Kidney (tissue), 14 donors: Measurements from ENCODE around the gene AGRN. TPM values are rescaled to one million over a fixed set of nuclear protein-coding genes. Genes with fewer than 3 reads are reported as not detected.
"Not testable (repeated sequence)": the region's sequence is repeated elsewhere in the genome, so short reads cannot be mapped to it uniquely, and the experiment has no call there.

ENCODE experiments used
- DNase-seq, 5 donors: peaks; one replicate each; pipeline ENCODE4 v3.0.0-alpha.2; 2013 to 2020
- FAIRE-seq: peaks from 2 replicates; lab custom pipeline; 2012; peaks lifted over from hg19 to GRCh38; lab: Jason Lieb, UNC
- H3K27ac ChIP-seq, 2 donors: one replicate each; pipeline ENCODE4 v1.7.0; 2013; ENCODE audit warnings: low read depth in 2 of 2, low read length in 2 of 2, inconsistent platforms in 1 of 2
- H3K27me3 ChIP-seq: one replicate; pipeline ENCODE4 v1.7.1; 2013; ENCODE audit warnings: low read length, inconsistent platforms; ENCODE audit not compliant: control insufficient read depth, insufficient read depth
- H3K36me3 ChIP-seq, 3 donors: one replicate each; pipeline versions ENCODE4 v1.7.0 to v1.7.1; 2013; ENCODE audit warnings: low read length in 3 of 3, control low read depth in 1 of 3, inconsistent platforms in 1 of 3; ENCODE audit not compliant: insufficient read depth in 3 of 3, control insufficient read depth in 2 of 3
- H3K4me1 ChIP-seq, 3 donors: one replicate each; pipeline versions ENCODE4 v1.7.0 to v1.7.1; 2013; ENCODE audit warnings: low read length in 3 of 3, inconsistent platforms in 1 of 3, low read depth in 1 of 3; ENCODE audit not compliant: control insufficient read depth in 2 of 3, insufficient read depth in 2 of 3
- H3K4me3 ChIP-seq, 3 donors: one replicate each; pipeline versions ENCODE4 v1.7.0 to v1.8.1; 2013; ENCODE audit warnings: low read length in 3 of 3, control low read depth in 1 of 3, inconsistent platforms in 1 of 3
- H3K9ac ChIP-seq, 3 donors: one replicate each; pipeline versions ENCODE4 v1.7.0 to v1.7.1; 2013; ENCODE audit warnings: low read length in 3 of 3, control low read depth in 1 of 3, inconsistent platforms in 1 of 3
- H3K9me3 ChIP-seq, 3 donors: one replicate each; pipeline versions ENCODE4 v1.7.0 to v1.7.1; 2013; ENCODE audit warnings: low read length in 3 of 3, control low read depth in 1 of 3, inconsistent platforms in 1 of 3; ENCODE audit not compliant: control insufficient read depth in 2 of 3, insufficient read depth in 1 of 3
- CTCF ChIP-seq: IDR thresholded peaks from 3 replicates; pipeline ENCODE4 v1.5.1; 2012; ENCODE audit warnings: mild to moderate bottlenecking, moderate library complexity, borderline replicate concordance; ENCODE audit not compliant: insufficient read depth; ENCODE audit errors: extremely low read depth
- intact Hi-C: fragments of 100-400 bp; cut with DNase I; formaldehyde crosslinking; loops from one replicate; pipeline ENCODE4 v1.11.1; 2022
- polyA plus RNA-seq: library from polyadenylated mRNA; stranded (reverse); fragments of 350-450 nt; fragmentation: Illumina TruSeq; extraction: RNeasy Lipid Tissue Mini Kit (QIAGEN cat#74804); gene quantifications from one replicate; pipeline ENCODE4 v1.2.3, GENCODE V29; 2014; ENCODE audit warnings: low read depth, low replicate concordance; ENCODE audit not compliant: insufficient read depth
- total RNA-seq: library from RNA; stranded (reverse); fragmentation: NEBNext Ultra II Directional; extraction: Animal tissue kit (Norgen Biotek cat#: 25700); gene quantifications from one replicate; pipeline ENCODE4 v1.2.1, GENCODE V29; 2021
- donor health status: control.
- donor health status: control.
- donor health status: control.
- donor health status: control.
- donor health status: control.
- donor health status: DM: yes; HTN: yes; CAD: no.
- donor health status: Normal renal cell carcinoma (clear cell type).

Gene AGRN
- total and polyA plus RNA-seq, 2 donors from 2014 or later = 78.5 to 261 TPM

GRCh38 chr1:1092894-1093609 is 73.1 kb downstream of the AGRN start:
- intact Hi-C loops = no loop called here
- H3K4me3 ChIP-seq = no peak overlapping the region
- DNase-seq (peak in 1 of 5 donors; percentile 52), FAIRE-seq (no peak)
- H3K4me1 ChIP-seq = no peaks in the 10 kb centered on the region
- H3K9ac ChIP-seq = no peak overlapping the region
- TF ChIP-seq CTCF = no peak
- no peak overlapping the region for H3K27ac ChIP-seq
- no peaks in the 10 kb centered on the region for H3K27me3 ChIP-seq
- no peaks in the 10 kb centered on the region for H3K9me3 ChIP-seq
- H3K36me3 ChIP-seq = no peaks in the 10 kb centered on the region

- Histone ChIP-seq H3K9me3 (no peaks in the 10 kb centered on the region), H3K27me3 (no peaks in the 10 kb centered on the region), H3K4me3 (no peak overlapping the region), H3K9ac (no peak overlapping the region), H3K4me1 (no peaks in the 10 kb centered on the region), H3K36me3 (no peaks in the 10 kb centered on the region), H3K27ac (no peak overlapping the region)
- DNase-seq (peak in 1 of 5 donors; percentile 59), FAIRE-seq (no peak)
- intact Hi-C loops = no loop called here
- no peak for TF ChIP-seq CTCF
Observed at GRCh38 chr1:1093610-1093943, 73.7 kb downstream of the AGRN start.

- H3K27ac ChIP-seq = no peak overlapping the region
- no peak for TF ChIP-seq CTCF
- no peak for DNase-seq
- H3K36me3 ChIP-seq = no peaks in the 10 kb centered on the region
- FAIRE-seq = no peak
- intact Hi-C loops = no loop called here
- no peaks in the 10 kb centered on the region for H3K4me1 ChIP-seq
- H3K4me3 ChIP-seq = no peak overlapping the region
- H3K9me3 ChIP-seq = no peaks in the 10 kb centered on the region
- H3K9ac ChIP-seq = no peak overlapping the region
- H3K27me3 ChIP-seq = no peaks in the 10 kb centered on the region
Observed at GRCh38 chr1:1094981-1095380, 75.1 kb downstream of the AGRN start.

DNA sequence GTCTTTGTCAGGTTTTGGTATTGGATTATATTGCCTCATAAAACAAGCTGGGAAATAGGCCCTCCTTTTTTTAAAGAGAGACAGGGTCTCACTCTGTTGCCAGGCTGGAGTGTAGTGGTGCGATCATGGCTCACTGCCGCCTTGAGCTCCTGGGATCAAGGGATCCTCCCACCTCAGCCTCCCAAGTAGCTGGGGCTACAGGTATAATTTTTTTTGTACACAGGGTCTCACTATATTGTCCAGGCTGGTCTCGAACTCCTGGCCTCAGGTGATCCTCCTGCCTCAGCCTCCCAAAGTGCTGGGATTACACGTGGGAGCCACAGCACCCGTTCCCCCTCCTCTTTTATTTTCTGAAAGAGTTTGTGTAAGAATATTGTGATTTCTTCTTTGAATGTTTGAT is 76.2 kb downstream of the AGRN start:
- DNase-seq = peak in 1 of 5 donors; percentile 23
- H3K36me3 ChIP-seq, H3K9me3 ChIP-seq, intact Hi-C loops, H3K9ac ChIP-seq, H3K27me3 ChIP-seq, H3K4me1 ChIP-seq, FAIRE-seq, H3K4me3 ChIP-seq, H3K27ac ChIP-seq: not testable (repeated sequence)
